D341Med (cell line): ENCODE measurements around the gene YY2.

Experiments used
- DNase-seq: peaks from one replicate; pipeline ENCODE4 v3.0.0; 2012; ENCODE audit warnings: low spot score

YY2 gene

GRCh38 chrX:21875013-21875412 lies 19.2 kb downstream of the YY2 start:
- DNase-seq, result no peak

GRCh38 chrX:21881881-21882574 lies 26.2 kb downstream of the YY2 start:
- DNase-seq, result no peak

- no peak for DNase-seq
Observed at GRCh38 chrX:21883258-21883657, 27.5 kb downstream of the YY2 start.

GRCh38 chrX:21885568-21885967 lies 29.8 kb downstream of the YY2 start:
- DNase-seq, result no peak

GRCh38 chrX:21905313-21905712 lies 49.5 kb downstream of the YY2 start:
- no peak for DNase-seq

- no peak for DNase-seq
Observed at GRCh38 chrX:21905953-21906352, 50.2 kb downstream of the YY2 start.

- DNase-seq, result no peak
Observed at GRCh38 chrX:21907260-21907659, 51.5 kb downstream of the YY2 start.
